Measurements from ENCODE around the gene MVD.
"Not testable (repeated sequence)": the region's sequence is repeated elsewhere in the genome, so short reads cannot be mapped to it uniquely, and the experiment has no call there.

Gene MVD

DNA sequence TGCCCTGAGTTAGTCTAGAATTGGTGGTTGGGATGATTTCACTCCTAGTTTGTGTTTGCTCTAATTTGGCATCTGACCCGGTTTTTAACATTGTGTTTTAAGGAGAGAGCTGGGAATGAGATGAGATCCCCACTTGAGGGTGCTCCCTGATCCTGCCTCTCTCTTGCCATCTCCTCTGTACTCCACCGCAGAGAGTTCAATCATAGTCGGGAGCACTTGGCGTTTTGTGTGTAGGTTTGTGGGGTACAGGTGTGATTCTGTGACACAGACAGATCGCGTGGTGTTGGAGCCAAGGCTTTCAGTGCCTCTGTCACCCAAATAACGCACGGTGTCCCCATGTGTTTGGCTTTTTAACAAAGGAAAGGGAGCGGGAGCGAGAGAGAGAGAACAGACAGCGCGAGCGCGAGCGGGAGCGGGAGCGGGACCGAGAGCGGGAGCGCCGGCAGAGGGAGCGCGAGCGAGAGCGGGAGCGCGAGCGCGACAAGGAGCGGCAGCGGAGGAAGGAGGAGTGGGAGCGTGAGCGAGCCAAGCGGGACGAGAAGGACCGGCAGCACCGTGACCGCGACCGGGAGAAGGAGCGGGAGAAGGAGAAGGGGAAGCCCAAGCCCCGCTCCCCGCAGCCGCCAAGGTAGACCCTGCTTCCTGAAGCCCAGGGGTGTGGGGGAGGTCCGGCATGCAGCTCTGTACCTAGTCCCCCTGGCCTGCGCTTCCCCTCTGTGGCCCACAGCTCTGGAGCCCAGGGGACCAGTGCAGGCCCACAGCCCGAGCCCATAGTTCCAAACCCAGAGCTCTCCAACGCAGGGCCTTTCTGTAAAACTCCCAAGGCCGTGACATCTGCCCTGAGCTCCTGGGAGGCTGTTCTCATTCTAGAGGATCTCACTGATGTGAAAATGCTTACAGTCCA lies 51.7 kb downstream of the MVD start:
- no peaks in the 10 kb centered on the region for H3K27me3 Mint-ChIP-seq
- no peak overlapping the region for H3K4me3 Mint-ChIP-seq
- no peaks in the 10 kb centered on the region for H3K9me3 Mint-ChIP-seq (ENCODE audit: low read depth)
- no peak overlapping the region for H3K27ac Mint-ChIP-seq
- H3K4me1 Mint-ChIP-seq (ENCODE audit: low read depth), result peaks cover 10% of the 10 kb centered on the region
- H3K36me3 Mint-ChIP-seq, result peaks cover 7% of the 10 kb centered on the region

DNA sequence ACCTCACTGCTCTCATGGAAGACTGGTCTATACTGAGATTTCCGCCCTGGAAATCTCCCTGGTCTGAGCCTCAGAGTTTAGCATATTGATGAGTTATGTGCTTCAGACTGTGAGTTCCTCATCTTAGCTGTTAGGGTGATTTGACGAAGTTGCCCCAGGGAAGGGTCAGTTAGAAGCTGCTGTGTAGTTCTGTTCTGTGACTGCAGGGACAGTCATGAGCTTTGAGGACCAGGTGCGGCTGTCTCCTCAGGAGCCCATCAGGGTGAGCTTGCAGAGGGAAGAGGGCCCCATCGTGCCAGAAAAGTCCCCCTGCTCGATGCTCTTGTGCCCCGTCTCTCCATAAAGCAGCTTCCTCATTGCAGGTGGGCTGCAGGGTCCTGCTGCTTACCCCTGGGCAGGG lies 52.8 kb downstream of the MVD start:
- Mint-ChIP-seq H3K36me3 (peaks cover 7% of the 10 kb centered on the region), H3K9me3 (ENCODE audit: low read depth) (no peaks in the 10 kb centered on the region), H3K4me1 (ENCODE audit: low read depth) (peaks cover 7% of the 10 kb centered on the region), H3K4me3 (no peak overlapping the region), H3K27ac (no peak overlapping the region), H3K27me3 (no peaks in the 10 kb centered on the region)

DNA sequence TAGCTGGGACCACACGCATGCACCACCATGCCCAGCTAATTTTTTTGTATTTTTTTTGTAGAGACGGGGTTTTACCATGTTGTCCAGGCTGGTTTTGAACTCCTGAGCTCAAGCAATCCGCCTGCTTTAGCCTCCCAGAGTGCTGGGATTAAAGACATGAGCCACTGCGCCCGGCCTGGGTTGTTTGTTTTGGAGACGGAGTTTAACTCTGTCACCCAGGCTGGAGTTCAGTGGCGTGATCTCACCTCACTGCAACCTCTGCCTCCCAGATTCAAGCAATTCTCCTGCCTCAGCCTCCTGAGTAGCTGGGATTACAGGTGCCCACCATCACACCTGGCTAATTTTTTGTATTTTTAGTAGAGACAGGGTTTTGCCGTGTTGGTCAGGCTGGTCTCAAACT lies 53.5 kb downstream of the MVD start:
- not testable (repeated sequence) for H3K4me3 Mint-ChIP-seq; H3K27me3 Mint-ChIP-seq; H3K27ac Mint-ChIP-seq; H3K4me1 Mint-ChIP-seq (ENCODE audit: low read depth); H3K9me3 Mint-ChIP-seq (ENCODE audit: low read depth); H3K36me3 Mint-ChIP-seq

DNA sequence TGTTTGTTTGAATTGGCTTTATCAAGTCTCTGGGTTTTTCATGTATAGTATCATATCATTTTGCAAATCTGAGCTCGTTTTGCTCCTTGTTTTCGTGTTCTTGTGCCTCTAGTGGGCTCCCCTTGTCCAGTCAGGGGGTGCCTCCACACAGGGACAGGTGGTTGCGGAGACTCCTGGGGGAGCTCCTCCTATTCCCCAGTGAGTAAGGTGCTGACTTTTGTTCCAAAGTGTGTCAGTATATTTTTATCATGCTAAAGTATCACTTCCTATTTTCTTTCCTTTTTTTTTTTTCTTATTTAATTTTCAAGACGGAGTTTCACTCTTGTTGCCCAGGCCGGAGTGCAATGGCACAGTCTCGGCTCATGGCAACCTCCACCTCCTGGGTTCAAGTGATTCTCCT lies 54.8 kb downstream of the MVD start:
- H3K36me3 Mint-ChIP-seq, result peaks cover 3% of the 10 kb centered on the region
- H3K4me3 Mint-ChIP-seq, result no peak overlapping the region
- no peaks in the 10 kb centered on the region for H3K27me3 Mint-ChIP-seq
- peaks cover 2% of the 10 kb centered on the region for H3K4me1 Mint-ChIP-seq (ENCODE audit: low read depth)
- no peak overlapping the region for H3K27ac Mint-ChIP-seq
- no peaks in the 10 kb centered on the region for H3K9me3 Mint-ChIP-seq (ENCODE audit: low read depth)

DNA sequence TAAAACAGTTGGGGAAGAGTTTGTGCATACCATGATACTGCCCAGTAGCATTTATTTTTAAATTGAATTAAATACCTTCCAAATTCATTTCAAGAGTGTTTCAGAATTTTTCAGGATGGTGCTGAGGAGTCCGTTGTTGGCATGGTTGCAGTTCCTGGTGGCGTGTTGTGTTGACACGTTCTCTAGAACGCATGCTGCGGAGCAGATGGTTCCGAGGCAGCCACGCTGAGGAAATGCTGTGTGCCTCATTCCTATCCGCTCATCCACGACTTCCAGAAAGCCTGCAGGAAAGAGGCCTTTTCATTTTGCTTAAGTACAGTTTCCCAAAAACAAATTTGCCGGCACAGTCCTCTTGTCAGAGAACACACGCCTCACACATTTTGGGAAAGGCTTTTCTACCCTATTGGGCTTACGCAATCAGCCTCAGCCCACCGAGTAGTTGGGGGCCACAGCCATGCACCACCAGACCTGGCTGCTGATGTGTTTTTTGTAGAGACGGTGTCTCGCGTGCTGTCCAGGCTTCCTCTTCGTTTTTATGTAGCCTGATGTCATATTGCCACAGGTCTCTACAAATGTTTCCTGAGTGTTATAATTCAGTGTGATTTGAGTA lies 56.6 kb downstream of the MVD start:
- peaks cover 3% of the 10 kb centered on the region for H3K36me3 Mint-ChIP-seq
- H3K4me1 Mint-ChIP-seq (ENCODE audit: low read depth), result no peaks in the 10 kb centered on the region

DNA sequence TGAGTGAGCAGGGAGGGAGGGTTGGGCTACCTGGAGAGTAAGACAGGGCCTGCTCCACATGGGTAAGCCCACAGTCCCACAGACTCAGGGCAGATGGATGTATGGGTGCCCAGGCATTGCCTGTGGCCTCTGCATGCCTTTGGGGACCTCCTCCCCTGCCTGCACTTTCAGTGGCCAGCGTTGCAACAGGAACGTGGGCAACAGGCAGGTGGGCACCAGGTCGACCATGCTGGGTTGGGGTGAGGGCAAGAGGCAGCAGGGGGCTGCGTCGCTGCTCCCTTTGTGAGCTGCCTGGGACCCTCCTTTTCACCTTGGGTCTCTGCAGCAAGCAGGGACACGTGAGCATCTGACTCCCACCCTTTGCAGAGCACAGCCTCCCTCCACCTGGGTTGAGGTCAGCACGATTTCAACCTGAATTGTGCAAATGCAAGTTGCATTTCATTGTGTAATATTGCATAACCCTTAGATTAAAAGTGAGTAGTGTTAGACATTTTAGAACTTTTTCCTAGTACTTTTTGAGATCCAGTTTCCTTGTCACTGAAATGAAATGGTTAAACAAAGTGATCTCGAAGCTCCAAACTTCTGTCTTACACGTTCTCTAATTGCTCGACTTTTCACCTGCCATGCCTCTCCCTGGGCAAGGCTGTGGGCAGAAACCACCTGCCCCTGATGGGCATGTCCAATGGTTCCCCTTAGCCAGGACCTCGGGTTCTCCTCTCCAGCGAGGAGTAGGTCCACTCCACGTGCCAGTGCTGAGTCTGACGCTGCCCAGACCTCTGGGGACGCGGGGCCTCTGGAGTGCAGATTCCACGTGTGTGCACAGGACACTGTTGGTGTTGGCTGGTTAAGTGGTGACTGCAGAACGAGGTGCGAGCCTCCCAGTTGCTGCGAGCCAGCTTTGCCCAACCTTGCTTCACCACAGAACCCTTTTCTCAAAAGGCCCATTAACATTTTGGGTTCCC lies 57.4 kb downstream of the MVD start:
- no peak overlapping the region for H3K4me3 Mint-ChIP-seq
- no peaks in the 10 kb centered on the region for H3K36me3 Mint-ChIP-seq
- H3K4me1 Mint-ChIP-seq (ENCODE audit: low read depth), result no peaks in the 10 kb centered on the region
- H3K27me3 Mint-ChIP-seq, result no peaks in the 10 kb centered on the region
- no peaks in the 10 kb centered on the region for H3K9me3 Mint-ChIP-seq (ENCODE audit: low read depth)
- H3K27ac Mint-ChIP-seq, result no peak overlapping the region

More for the DNA sequence above, 56.6 kb downstream of the MVD start:
- Mint-ChIP-seq H3K9me3 (ENCODE audit: low read depth) (no peaks in the 10 kb centered on the region), H3K27ac (no peak overlapping the region), H3K4me3 (no peak overlapping the region), H3K27me3 (no peaks in the 10 kb centered on the region)

DNA sequence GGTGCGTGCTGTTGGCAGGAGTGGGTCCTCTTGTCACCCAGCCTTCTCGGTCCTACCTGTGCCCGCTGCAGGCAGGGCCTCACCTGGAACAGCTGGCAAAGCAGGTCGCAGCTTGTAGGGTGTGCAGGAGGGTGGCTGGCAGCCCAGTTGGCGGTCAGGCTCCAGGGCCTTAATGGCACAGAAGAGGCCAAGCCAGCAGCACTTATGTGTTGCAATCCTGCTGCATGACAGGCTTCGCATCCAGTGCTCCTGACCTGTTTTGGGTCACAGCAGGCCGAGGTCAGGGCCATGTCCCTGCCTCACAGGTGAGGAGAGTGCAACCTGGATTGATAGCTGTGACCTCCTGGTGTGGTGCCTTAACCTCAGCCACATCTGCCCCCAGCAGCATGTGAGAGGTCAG lies 60.8 kb downstream of the MVD start:
- H3K4me1 Mint-ChIP-seq (ENCODE audit: low read depth), result no peaks in the 10 kb centered on the region
- H3K27me3 Mint-ChIP-seq, result no peaks in the 10 kb centered on the region
- no peak overlapping the region for H3K27ac Mint-ChIP-seq
- no peaks in the 10 kb centered on the region for H3K9me3 Mint-ChIP-seq (ENCODE audit: low read depth)
- no peaks in the 10 kb centered on the region for H3K36me3 Mint-ChIP-seq
- no peak overlapping the region for H3K4me3 Mint-ChIP-seq

All from activated naive CD8-positive, alpha-beta T cell (primary cell).